ENCODE data around the gene FAM98A. TPM values are rescaled to one million over a fixed set of nuclear protein-coding genes. Genes with fewer than 3 reads are reported as not detected.

The FAM98A gene
- polyA plus RNA-seq, 1 donor from 2014 or later = 14.5 TPM

DNA sequence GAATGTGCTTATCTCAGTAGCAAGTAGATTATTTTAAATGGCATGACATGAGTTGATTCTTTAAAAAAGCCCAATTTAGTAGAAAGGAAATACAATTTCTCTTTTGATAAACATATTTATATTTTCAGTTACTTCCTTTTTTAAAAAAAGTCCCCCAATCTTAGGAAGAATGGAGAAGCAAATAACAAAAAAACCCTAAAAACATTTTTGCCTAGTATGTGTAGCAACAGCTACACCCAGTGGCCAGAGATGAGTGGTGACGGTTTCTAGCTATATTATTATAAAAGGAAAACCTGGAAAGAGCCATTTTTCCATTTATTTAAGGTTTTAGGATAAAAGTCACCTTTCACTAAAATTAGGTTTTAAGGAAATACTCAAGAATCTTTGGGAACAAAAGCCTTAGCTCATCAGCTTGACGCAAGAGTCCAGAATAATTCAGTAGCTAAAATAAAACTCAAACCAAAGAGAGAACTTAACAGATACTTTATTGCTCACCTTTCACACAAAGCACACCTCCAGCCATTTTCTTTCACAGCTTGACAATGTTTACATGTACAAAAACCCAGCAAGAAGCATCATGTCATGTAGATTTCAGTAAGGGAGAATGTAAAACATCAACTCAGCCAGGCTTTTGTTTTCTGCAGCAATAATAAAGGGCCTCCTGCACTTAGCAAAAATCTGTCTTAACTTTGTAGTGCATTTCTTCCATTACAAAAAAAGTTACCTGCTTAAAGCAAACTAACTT is 15.7 kb downstream of the FAM98A start:
- no peaks in the 10 kb centered on the region for H3K27me3 ChIP-seq (ENCODE audit: insufficient read depth, low read depth, low read length)
- H2AFZ ChIP-seq (ENCODE audit: low read depth, low read length) = no peak overlapping the region
- H3K9me3 ChIP-seq (ENCODE audit: low read length) = no peaks in the 10 kb centered on the region
- no peaks in the 10 kb centered on the region for H3K79me2 ChIP-seq (replicated peaks; ENCODE audit: insufficient read depth, low read length)
- no peak overlapping the region for H3K4me3 ChIP-seq (ENCODE audit: low read length)
- no peak overlapping the region for H3K9ac ChIP-seq (ENCODE audit: low read length)
- TF ChIP-seq RAD21 (conservative IDR thresholded peaks at IDR 0.05) = peak; percentile 91
- TF ChIP-seq SMC3 (conservative IDR thresholded peaks at IDR 0.05; ENCODE audit: poor library complexity) = peak; percentile 91
- TF ChIP-seq CTCF (IDR thresholded peaks at IDR 0.05; ENCODE audit: poor library complexity, severe bottlenecking) = peak; percentile 88
- TF ChIP-seq, protein P1, sequence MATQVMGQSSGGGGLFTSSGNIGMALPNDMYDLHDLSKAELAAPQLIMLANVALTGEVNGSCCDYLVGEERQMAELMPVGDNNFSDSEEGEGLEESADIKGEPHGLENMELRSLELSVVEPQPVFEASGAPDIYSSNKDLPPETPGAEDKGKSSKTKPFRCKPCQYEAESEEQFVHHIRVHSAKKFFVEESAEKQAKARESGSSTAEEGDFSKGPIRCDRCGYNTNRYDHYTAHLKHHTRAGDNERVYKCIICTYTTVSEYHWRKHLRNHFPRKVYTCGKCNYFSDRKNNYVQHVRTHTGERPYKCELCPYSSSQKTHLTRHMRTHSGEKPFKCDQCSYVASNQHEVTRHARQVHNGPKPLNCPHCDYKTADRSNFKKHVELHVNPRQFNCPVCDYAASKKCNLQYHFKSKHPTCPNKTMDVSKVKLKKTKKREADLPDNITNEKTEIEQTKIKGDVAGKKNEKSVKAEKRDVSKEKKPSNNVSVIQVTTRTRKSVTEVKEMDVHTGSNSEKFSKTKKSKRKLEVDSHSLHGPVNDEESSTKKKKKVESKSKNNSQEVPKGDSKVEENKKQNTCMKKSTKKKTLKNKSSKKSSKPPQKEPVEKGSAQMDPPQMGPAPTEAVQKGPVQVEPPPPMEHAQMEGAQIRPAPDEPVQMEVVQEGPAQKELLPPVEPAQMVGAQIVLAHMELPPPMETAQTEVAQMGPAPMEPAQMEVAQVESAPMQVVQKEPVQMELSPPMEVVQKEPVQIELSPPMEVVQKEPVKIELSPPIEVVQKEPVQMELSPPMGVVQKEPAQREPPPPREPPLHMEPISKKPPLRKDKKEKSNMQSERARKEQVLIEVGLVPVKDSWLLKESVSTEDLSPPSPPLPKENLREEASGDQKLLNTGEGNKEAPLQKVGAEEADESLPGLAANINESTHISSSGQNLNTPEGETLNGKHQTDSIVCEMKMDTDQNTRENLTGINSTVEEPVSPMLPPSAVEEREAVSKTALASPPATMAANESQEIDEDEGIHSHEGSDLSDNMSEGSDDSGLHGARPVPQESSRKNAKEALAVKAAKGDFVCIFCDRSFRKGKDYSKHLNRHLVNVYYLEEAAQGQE (IDR thresholded peaks at IDR 0.05; ENCODE audit: borderline replicate concordance) = no peak
- H3F3A ChIP-seq (ENCODE audit: insufficient read depth, low read length, poor library complexity, severe bottlenecking) = no peaks in the 10 kb centered on the region
- H3K9me2 ChIP-seq (ENCODE audit: insufficient read depth, low read length) = no peaks in the 10 kb centered on the region
- H3K36me3 ChIP-seq (ENCODE audit: insufficient read depth, low read length) = peaks cover 4% of the 10 kb centered on the region
- no peaks in the 10 kb centered on the region for H4K20me1 ChIP-seq (ENCODE audit: insufficient read depth)
- no peak overlapping the region for H3K27ac ChIP-seq (ENCODE audit: low read length)
- no peak overlapping the region for H3K4me2 ChIP-seq (ENCODE audit: low read length)

- Histone ChIP-seq H3K27ac (ENCODE audit: low read length) (no peak overlapping the region), H3K9ac (ENCODE audit: low read length) (no peak overlapping the region), H3K79me2 (replicated peaks; ENCODE audit: insufficient read depth, low read length) (no peaks in the 10 kb centered on the region), H3K4me2 (ENCODE audit: low read length) (no peak overlapping the region), H3K4me3 (ENCODE audit: low read length) (no peak overlapping the region), H3F3A (ENCODE audit: insufficient read depth, low read length, poor library complexity, severe bottlenecking) (no peaks in the 10 kb centered on the region), H3K9me3 (ENCODE audit: low read length) (no peaks in the 10 kb centered on the region), H3K36me3 (ENCODE audit: insufficient read depth, low read length) (peaks cover 4% of the 10 kb centered on the region), H3K9me2 (ENCODE audit: insufficient read depth, low read length) (no peaks in the 10 kb centered on the region), H2AFZ (ENCODE audit: low read depth, low read length) (no peak overlapping the region), H3K27me3 (ENCODE audit: insufficient read depth, low read depth, low read length) (no peaks in the 10 kb centered on the region), H4K20me1 (ENCODE audit: insufficient read depth) (no peaks in the 10 kb centered on the region)
- TF ChIP-seq SMC3 (conservative IDR thresholded peaks at IDR 0.05; ENCODE audit: poor library complexity) = no peak
- TF ChIP-seq TAF1 (IDR thresholded peaks at IDR 0.05; ENCODE audit: low read depth) = no peak
- TF ChIP-seq CTCF (IDR thresholded peaks at IDR 0.05; ENCODE audit: poor library complexity, severe bottlenecking) = no peak
- TF ChIP-seq MXI1 (conservative IDR thresholded peaks at IDR 0.05; ENCODE audit: poor library complexity, severe bottlenecking) = no peak
- TF ChIP-seq EZH2 (IDR thresholded peaks at IDR 0.05; ENCODE audit: borderline replicate concordance, insufficient read depth, low read length, poor library complexity, severe bottlenecking) = no peak
- no peak for TF ChIP-seq RAD21 (conservative IDR thresholded peaks at IDR 0.05)
- TF ChIP-seq EP300 (conservative IDR thresholded peaks at IDR 0.05; ENCODE audit: poor library complexity, severe bottlenecking) = no peak
- TF ChIP-seq, protein P1 (IDR thresholded peaks at IDR 0.05; ENCODE audit: borderline replicate concordance) = no peak
- TF ChIP-seq POLR2AphosphoS5 (IDR thresholded peaks at IDR 0.05) = no peak
These were observed 17.2 kb downstream of the FAM98A start for GRCh38 chr2:33581872-33582271.
